GM19324 (cell line): ENCODE results near the gene POLA1.
"Not testable (repeated sequence)": the region's sequence is repeated elsewhere in the genome, so short reads cannot be mapped to it uniquely, and the experiment has no call there.

Source experiments
- ATAC-seq: cut with Tn5 transposase; IDR thresholded peaks from one replicate; pipeline ENCODE4 v1.9.1; 2021; ENCODE audit warnings: mild to moderate bottlenecking, moderate library complexity; ENCODE audit not compliant: unreplicated experiment, low FRiP score

The POLA1 gene

DNA sequence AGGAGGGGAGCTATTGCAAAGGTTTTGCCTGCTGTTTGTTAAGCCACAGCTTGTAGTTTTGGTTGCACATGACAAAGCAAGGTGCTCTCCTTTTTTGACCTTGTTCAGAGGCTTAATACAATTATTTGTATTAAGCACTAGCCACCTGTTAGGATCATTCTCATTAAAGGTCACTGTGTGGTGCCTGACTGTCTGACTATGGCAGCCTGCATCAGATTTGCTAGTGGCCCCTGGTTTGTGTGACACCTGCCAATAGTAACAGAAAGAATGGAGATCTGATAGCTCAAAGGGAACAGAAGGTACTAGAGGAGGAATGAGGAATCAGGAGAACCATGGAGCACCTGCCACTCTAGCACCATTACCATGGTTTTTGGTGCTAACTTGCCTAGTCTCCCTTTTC lies 102.5 kb downstream of the POLA1 start:
- ATAC-seq, result no peak

DNA sequence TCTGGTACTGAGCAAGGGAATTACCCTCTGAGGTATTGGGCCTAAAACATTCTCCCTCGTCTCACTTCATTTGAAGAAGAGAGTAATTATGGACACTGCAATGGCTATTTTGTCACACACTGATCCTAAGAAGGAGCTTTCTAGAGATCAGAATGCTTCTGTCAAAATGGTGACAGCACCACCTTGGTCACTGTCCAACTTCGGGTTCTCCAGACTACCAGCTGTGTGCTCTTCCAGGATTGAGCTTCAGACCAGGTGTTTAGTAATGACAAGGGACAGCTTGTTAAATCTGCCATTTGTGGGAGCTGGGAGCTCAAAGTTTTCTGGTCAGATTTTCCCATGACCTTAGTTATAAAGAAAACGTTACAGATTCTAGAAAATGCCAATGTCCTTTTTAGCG lies 105.4 kb downstream of the POLA1 start:
- ATAC-seq, result no peak

DNA sequence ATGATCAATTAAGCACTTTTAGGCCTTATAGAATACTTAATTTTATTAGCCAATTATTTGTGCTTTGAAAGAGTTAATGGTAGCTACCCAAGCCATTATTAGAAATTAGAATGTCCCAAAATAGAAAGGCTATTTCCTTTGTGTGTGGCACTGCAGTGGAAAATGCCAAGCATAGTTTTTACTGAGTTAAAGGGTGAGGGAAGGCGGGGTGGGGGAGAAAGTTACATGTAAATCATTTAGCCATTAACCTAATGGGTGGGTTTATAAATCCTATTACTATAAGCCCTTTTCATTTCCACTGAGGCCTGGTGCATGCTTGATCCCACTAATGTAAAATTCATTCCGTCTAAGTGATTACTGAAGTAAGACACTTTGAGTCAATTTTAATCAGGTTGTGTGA lies 105.8 kb downstream of the POLA1 start:
- ATAC-seq, result no peak

DNA sequence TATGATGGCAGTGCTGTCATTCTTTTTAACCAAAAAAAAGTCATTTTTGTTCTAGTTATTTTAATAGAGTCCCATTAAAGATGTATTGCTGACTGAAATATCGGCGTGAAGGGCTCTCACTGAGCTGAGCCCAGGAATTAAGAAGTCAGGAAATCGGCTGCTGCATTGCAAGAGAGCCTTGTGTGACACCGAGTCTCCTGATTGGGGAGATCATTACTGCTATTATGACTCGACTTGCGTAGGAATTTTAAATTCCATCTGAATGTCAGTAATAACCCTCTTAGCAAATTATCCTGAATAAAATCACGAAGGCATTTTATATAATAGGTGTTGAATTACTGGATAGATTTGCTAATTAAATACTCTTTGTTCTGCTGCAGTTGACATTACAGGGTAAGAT lies 111.5 kb downstream of the POLA1 start:
- ATAC-seq, result no peak

DNA sequence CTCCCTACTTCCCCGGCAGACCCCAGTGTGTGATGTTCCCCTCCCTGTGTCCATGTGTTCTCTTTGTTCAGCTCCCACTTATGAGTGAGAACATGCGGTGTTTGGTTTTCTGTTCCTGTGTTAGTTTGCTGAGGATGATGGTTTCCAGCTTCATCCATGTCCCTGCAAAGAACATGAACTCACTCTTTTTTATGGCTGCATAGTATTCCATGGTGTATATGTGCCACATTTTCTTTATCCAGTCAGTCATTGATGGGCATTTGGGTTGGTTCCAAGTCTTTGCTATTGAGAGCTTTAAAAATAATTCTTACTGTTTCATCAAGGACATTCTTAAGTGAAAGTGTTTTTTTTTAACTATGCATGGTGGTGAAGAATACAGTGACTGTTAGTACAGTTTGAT lies 126.1 kb downstream of the POLA1 start:
- not testable (repeated sequence) for ATAC-seq

DNA sequence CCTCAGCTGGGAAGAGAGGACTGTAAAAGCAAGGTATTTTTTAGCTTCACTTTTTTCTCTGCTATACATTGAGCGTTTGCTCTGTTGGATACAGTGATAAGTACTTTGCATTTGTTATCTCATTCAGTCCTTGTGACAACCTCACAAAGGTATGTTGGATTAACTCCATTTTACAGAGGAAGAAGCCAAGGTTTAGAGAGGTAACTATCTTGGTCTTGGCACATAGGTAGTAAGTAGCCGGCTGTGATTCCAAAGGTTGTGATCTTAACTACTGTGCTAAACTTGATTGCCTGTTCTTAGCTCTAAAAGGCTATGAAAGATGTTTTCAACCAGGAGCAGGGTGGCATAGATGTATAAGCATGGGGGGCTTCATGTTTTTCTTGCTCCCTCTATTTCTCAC lies 134.4 kb downstream of the POLA1 start:
- ATAC-seq, result no peak

DNA sequence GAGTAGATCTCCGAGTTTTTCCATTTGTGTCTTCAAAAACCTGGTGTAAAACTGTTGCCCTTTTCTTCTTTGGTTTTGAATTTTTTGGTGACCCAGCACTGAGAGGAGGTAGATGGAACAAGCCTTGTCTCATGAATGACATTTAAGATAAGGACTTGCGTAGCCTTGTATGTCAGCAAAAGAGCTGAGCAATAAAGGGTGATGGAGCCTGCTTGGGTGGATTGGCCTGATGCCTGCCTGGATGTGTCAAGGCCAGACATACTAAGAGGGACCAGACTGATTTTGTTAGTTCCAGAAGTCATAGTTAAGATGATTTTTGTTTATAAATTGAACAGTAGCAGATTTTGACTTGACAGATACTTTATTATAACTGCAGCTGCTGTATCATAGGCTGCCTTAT lies 134.9 kb downstream of the POLA1 start:
- ATAC-seq, result no peak

DNA sequence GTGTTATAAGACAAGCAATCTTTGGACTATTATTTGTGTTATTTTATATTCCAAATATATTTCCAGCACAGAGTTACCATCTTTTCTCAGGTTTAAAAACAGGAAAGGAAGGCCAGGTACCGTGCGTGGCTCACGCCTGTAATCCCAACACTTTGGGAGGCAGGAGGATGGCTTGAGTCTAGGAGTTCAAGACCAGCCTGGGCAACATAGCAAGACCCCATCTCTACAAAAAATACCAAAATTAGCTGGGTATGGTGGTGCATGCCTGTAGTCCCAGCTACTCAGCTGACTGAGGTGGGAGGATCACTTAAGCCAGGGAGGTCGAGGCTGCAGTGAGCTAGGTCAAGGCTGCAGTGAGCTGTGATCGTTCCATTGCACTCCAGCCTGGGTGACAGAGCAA lies 140.0 kb downstream of the POLA1 start:
- ATAC-seq, result no peak

DNA sequence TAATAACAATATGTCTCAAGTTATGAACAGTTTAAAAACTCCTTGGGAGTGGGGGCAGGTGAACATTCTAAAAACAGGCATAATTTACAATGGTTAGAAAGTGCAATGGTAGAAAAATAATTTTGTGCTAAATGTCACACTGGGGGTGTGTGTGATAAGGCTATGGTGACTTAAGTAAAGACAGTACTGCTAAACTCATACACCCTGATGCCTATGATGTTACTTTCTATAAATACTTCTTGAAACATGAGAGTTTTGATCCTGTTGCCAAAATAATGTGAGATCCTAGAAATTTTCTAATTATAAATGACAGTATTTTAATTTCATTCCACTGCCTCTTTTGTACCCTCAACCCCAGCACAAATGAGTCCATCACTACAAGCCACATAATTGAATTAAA lies 144.2 kb downstream of the POLA1 start:
- no peak for ATAC-seq

DNA sequence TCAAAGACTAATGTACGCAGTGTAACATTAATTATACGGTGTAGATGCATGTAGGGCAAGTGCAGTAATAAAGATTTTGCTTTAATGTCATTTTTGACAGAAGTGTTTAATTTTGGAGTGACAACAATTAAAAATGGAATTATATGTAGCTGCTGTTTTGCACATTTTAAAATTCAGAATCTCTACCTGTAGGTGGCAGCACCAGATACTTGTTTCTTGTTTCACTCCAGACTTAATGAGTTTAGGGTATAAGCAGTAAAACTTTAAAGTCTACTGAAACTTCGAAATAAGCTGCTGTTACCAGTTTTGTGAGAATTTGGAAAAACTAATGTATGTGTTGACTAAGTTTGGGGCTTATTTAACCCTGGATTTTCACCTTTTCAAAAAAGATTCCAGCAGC lies 144.9 kb downstream of the POLA1 start:
- no peak for ATAC-seq

DNA sequence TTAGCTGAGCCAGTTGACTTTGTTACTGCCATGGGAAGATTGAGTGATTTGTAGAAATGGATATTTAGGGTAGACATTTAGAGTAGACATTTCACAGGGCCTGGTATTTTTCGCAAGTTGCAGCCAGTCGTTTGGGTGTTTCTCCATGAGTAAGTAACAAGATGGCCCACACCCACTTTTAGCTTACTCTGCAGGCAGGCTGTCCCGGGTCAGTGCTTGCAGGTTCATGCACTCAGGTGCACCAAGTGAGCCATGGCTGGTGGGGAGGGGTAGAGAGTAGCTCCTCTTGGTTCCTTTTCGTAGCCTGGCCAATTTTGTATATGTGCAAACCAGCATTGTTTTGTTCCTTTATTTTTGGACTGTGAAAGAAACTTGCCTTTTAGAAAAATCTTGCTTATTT lies 145.6 kb downstream of the POLA1 start:
- no peak for ATAC-seq

DNA sequence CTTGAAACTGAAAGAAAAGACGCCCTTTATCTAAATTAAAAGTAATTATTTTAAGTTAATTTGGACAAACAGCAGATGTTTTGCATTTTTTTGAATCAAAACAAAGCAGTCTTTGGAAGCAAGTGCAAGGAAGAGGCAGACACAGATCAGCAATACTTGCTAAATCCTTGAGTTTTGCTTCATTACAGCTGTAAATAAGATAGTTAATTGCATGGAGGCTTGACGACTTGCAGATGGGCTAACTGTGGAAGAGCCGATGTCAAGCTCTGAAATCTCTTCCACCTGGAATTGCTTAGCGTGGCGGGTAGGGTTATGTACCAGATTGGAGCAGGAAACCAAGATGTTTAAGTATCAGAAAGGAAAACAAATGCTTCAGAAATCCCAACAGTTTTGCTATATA lies 148.8 kb downstream of the POLA1 start:
- ATAC-seq, result no peak

DNA sequence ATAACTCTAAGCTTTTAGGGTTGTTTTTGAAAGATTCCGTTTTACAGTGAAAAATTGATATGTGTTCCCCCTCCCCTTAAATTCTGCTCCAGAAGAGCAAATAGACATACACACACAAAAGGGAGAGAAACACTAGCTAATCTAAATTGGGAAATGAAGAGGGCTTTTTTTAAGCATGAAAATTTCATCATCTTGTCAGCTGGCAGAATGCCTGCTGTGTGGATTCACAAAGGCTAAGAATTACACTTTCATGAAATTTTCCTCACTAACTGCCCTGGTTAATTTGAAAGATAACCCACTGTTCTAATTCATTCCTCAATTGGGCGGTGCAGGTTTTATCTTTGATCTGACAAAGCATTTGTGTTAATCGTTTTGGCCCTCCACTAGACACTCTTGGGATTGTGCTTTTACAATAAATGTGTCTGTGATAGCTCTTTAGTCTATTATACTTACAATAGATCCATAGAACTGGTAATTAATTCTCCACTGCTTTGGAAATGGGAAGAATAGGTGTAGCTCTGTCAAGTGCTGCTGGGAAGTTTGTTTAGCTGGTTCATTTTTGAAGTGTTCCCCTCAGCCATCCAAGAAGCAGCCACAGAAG lies 152.9 kb downstream of the POLA1 start:
- ATAC-seq, result no peak

DNA sequence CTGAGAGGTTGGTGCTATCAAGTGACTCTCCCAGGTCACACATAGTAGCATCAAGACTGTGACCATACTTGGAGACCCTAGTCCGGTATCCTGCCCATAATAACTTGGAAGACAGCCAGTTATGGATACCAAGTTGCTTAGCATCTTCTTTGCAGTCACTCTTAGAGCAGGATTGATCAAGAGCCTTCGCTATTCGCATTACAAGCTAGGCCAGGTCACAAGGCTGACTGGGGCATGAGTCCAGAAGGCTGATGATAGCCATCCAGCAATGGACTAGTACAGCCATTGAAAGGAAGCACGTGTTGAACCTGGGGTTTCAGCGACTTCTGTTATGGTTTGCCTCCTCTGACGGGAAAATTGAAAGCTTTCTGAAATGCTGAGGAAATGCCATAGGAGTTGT lies 157.6 kb downstream of the POLA1 start:
- ATAC-seq, result no peak

DNA sequence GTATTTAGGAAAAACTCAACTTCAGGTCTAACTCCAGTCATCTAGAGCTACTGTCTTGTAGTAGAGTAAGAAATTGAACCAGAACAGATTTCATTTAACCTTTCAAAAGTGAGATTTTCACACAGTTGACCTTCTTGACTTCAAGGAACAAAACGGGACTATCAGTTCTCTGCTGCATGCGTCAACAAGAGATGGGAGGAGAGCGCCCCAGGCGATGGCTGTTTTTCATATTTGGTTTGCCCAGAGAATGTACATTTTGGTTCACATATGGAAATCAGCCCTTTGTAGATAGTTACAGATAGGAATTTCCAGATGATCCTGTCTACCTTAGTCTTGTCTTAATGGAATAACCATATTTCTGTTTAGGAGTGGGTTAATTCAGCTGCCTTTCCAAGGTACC lies 158.1 kb downstream of the POLA1 start:
- ATAC-seq, result no peak

DNA sequence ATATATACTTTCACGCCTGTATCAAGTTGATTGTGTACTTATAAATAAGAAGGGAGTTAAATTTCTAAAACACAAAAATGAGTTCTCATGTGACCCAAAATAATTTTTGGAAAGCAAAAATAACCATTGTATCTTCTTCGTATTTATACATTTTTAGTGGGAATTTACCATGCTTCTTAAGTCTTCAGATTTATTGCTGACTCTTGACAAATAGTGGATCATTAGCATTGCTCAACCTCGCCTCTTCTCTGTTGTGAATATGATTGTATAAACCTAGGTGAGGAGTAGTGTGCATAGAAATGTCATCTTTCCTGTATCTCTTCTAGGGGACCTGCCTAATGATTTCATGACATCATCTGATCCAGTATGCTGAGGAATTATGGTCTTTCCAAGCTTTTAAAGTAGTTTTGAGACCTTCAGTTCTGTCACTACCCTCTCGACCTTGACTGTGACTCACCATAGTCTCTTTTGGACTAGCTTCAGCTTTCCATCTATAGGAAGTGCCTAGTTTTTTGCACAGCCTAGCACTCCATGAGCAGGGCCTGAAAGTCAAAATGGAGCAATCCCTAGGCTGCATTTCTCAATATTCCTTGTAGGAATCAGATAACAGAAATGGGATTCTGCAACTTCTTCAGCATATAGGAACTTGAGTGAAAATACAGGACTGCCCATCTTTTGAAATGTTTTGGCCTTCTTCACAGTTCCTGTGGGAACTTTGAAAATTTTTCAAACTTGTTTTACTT lies 164.5 kb downstream of the POLA1 start:
- ATAC-seq, result no peak

DNA sequence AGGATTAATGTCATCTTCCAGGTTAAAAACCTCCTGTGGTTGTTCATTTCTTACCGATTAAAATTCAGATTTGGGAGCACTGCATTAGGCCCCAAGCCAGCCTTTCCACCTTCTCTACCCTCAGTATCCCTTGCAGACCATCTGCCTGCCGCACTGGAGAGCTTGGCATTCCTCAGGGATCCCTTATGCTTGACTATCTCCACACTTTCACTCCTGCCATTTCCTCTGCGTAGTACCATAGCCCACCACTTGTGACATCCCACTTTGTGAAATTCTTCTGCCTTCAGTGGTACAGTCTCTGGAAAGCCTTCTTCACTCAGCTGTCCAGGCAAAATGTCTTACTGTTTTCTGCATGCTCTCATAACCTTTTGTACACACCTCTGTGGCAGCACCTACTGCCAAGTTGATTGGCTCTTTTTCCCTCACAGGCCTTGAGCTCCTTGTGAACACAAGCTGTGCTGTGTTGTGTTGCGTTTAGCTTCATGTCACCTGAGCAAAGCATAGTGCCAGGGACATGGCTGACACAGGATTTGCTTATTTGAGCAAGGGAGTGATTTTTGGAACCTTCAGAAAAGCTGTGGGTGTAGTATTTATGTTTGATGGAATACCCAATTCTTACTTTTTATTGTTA lies 165.6 kb downstream of the POLA1 start:
- no peak for ATAC-seq

DNA sequence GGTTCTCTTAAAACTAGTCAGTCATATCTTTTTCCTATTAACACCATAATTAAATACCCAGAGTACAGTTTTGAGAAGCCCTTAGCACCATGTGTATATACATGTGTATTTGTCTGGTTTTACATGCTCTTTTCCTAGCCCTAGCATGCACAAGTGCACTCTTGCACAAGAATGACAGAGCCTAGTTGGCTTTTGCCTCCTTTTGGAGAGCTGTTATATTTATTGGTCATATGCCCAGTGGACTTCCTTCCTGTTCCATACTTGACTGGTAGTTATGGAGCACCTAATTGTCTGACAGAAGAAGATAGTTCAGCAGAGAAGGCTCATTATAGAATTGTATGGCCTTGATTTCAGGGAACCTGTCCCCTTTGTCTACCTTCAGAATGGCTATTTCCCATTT lies 166.4 kb downstream of the POLA1 start:
- no peak for ATAC-seq

DNA sequence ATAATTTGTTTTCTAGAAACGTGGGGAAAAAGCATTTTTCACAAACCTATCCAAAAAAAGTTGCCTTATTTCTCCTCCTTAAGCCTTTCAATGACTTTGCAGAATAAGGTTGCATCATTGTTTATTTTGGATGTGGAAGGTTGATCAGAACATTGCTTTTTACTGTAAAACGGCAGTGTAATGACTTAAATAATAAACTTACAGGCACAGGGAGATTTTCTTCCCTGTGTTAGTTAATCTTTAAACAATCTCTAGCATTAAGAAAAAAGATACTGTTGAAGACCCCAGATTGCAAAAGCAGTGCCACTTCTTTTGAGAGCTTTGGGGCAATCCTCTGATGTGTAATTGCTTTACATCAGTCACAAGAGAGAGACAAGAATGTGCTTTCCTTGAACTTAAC lies 168.6 kb downstream of the POLA1 start:
- ATAC-seq, result no peak

DNA sequence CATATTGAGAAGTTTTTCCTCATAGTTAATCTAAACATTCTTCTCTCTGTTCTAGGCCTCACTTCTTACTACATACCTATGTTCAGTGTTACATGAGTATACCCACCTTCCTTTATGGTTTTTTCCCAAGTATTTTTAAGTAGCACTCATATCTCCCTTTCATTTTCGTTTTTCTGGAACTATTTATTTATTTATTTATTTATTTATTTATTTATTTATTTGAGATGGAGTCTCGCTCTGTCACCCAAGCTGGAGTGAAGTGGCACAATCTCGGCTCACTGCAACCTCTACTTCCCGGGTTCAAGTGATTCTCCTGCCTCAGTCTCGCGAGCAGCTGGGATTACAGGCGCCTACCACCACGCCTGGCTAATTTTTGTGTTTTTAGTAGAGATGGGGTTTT lies 170.1 kb downstream of the POLA1 start:
- ATAC-seq, result not testable (repeated sequence)

DNA sequence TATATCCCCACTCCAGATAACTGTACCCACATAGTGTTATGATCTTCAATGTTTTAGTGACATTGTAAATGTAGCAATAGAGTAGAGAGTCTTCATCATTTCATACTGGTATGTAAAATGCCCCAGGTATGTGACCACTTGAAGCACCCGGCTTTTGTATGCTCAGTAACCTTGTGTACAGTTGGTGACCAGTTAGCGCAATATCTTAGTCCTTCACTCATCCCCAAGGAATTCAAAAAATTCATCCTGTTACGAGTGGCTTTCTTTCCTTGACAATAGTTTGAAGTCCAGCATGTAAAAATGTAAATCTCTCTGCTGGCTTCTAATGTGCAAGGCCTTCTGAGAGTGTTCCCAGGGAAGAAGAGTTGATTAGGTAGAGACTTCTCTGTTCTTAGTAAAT lies 176.4 kb downstream of the POLA1 start:
- ATAC-seq, result no peak

DNA sequence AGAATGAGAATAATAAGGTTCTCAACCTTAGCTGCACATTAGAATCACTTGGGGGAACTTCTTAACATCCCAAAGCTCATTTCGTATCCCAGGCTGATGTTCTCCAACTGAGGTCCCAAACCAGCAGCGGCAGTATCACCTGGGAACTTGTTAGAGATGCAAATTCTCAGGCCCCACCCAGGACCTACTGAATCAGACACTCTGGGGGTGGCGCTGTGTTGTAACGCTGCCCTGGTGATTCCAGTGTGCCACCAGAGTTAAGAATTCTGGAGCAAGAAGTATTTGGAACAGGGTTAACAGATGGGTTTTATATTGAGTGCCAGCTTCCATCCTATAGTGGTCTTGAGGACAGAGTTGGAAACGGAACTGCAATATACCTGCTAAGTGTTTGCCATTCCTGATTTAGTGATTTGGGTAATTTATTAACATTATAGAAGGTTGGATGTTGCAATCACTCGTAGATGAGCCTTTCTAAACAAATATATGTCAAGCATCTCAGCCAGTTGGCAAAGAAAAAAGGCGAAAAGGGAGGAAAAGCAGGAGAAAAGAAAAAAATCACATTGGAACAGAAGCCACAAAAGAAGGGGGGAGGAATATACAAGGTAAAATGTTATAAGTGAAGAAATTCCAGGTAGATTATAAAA lies 181.0 kb downstream of the POLA1 start:
- ATAC-seq, result no peak
